IgD-negative memory B cell (primary cell): ENCODE data around the gene ADD2. TPM values are rescaled to one million over a fixed set of nuclear protein-coding genes. Genes with fewer than 3 reads are reported as not detected.
A peak's percentile ranks its signal among the peaks of the same experiment; 100 is the strongest.
"Not testable (repeated sequence)": the region's sequence is repeated elsewhere in the genome, so short reads cannot be mapped to it uniquely, and the experiment has no call there.

ENCODE experiments used
- H3K27ac Mint-ChIP-seq, 3 donors: one replicate each; pipeline ENCODE4 v1.8.0; 2020 to 2022; ENCODE audit warnings: mild to moderate bottlenecking in 3 of 3, mixed read lengths in 3 of 3, moderate library complexity in 1 of 3
- H3K27me3 Mint-ChIP-seq: one replicate; pipeline ENCODE4 v1.8.0; 2021; ENCODE audit warnings: mixed read lengths
- H3K36me3 Mint-ChIP-seq: one replicate; pipeline ENCODE4 v1.8.0; 2020; ENCODE audit warnings: mild to moderate bottlenecking, mixed read lengths
- H3K4me1 Mint-ChIP-seq, 3 donors: one replicate each; pipeline ENCODE4 v1.8.0; 2020 to 2022; ENCODE audit warnings: mixed read lengths in 3 of 3, mild to moderate bottlenecking in 1 of 3
- H3K4me3 Mint-ChIP-seq, 4 donors: one replicate each; pipeline ENCODE4 v1.8.0; 2020 to 2022; ENCODE audit warnings: mild to moderate bottlenecking in 4 of 4, mixed read lengths in 4 of 4, moderate library complexity in 3 of 4
- H3K9me3 Mint-ChIP-seq, 3 donors: one replicate each; pipeline ENCODE4 v1.8.0; 2020 to 2021; ENCODE audit warnings: mixed read lengths in 3 of 3, mild to moderate bottlenecking in 1 of 3
- polyA plus RNA-seq: library from polyadenylated mRNA; unstranded; fragments of 300-500 nt; fragmentation: Illumina TruSeq; gene quantifications from one replicate; pipeline ENCODE4 v1.2.3, GENCODE V29; 2021

The ADD2 gene
- polyA plus RNA-seq = 17.3 TPM

GRCh38 chr2:70767699-70768589 lies at the start of gene ADD2:
Gene ADD2, minus strand, starts transcription at chr2:70768200. Its CDS starts 61,792 bp downstream, at chr2:70706408.
- Mint-ChIP-seq H3K4me3 (peak within 1 kb of the TSS; percentile 84 to 97 (median 92)), H3K4me1 (peaks cover 8 to 24% (median 10%) of the 10 kb centered on the region in 3 donors), H3K36me3 (no peaks in the 10 kb centered on the region), H3K27me3 (peaks cover 3% of the 10 kb centered on the region), H3K27ac (peak within 1 kb of the TSS; percentile 90 to 94 (median 93)), H3K9me3 (peaks cover 0 to 3% (median 0%) of the 10 kb centered on the region in 3 donors)

- Mint-ChIP-seq H3K27me3 (peaks cover 5% of the 10 kb centered on the region), H3K4me3 (no peak overlapping the region), H3K36me3 (peaks cover 3% of the 10 kb centered on the region), H3K9me3 (no peaks in the 10 kb centered on the region), H3K27ac (no peak overlapping the region), H3K4me1 (no peaks in the 10 kb centered on the region)
These were observed 49.4 kb upstream of the ADD2 start for GRCh38 chr2:70817284-70817954.

GRCh38 chr2:70816726-70817125 lies 48.7 kb upstream of the ADD2 start:
- Mint-ChIP-seq H3K27me3 (peaks cover 5% of the 10 kb centered on the region), H3K4me3 (no peak overlapping the region), H3K4me1 (no peaks in the 10 kb centered on the region), H3K9me3 (no peaks in the 10 kb centered on the region), H3K27ac (no peak overlapping the region), H3K36me3 (peaks cover 3% of the 10 kb centered on the region)

GRCh38 chr2:70808983-70809958 lies 41.3 kb upstream of the ADD2 start:
- H3K27me3 Mint-ChIP-seq = peaks cover 5% of the 10 kb centered on the region
- no peaks in the 10 kb centered on the region for H3K4me1 Mint-ChIP-seq
- no peak overlapping the region for H3K27ac Mint-ChIP-seq
- H3K36me3 Mint-ChIP-seq = no peaks in the 10 kb centered on the region
- H3K4me3 Mint-ChIP-seq = no peak overlapping the region
- H3K9me3 Mint-ChIP-seq = no peaks in the 10 kb centered on the region

- Mint-ChIP-seq H3K27me3 (peaks cover 10% of the 10 kb centered on the region), H3K4me3 (no peak overlapping the region), H3K9me3 (no peaks in the 10 kb centered on the region), H3K4me1 (no peaks in the 10 kb centered on the region), H3K27ac (no peak overlapping the region), H3K36me3 (no peaks in the 10 kb centered on the region)
These were observed 39.8 kb upstream of the ADD2 start for GRCh38 chr2:70807828-70808118.

- Mint-ChIP-seq H3K27ac (no peak overlapping the region), H3K36me3 (no peaks in the 10 kb centered on the region), H3K4me3 (no peak overlapping the region), H3K9me3 (no peaks in the 10 kb centered on the region), H3K27me3 (peaks cover 11% of the 10 kb centered on the region), H3K4me1 (no peaks in the 10 kb centered on the region)
These were observed 39.3 kb upstream of the ADD2 start for GRCh38 chr2:70807102-70807827.

GRCh38 chr2:70806620-70807019 lies 38.6 kb upstream of the ADD2 start:
- no peak overlapping the region for H3K4me3 Mint-ChIP-seq
- no peak overlapping the region for H3K27ac Mint-ChIP-seq
- no peaks in the 10 kb centered on the region for H3K36me3 Mint-ChIP-seq
- H3K27me3 Mint-ChIP-seq = peaks cover 11% of the 10 kb centered on the region
- no peaks in the 10 kb centered on the region for H3K9me3 Mint-ChIP-seq
- H3K4me1 Mint-ChIP-seq = no peaks in the 10 kb centered on the region

GRCh38 chr2:70806013-70806412 lies 38.0 kb upstream of the ADD2 start:
- peaks cover 0 to 2% (median 0%) of the 10 kb centered on the region in 3 donors for H3K9me3 Mint-ChIP-seq
- H3K27me3 Mint-ChIP-seq = peaks cover 11% of the 10 kb centered on the region
- no peak overlapping the region for H3K27ac Mint-ChIP-seq
- no peak overlapping the region for H3K4me3 Mint-ChIP-seq
- no peaks in the 10 kb centered on the region for H3K36me3 Mint-ChIP-seq
- H3K4me1 Mint-ChIP-seq = no peaks in the 10 kb centered on the region

- Mint-ChIP-seq H3K27ac (no peak overlapping the region), H3K9me3 (peaks cover 3 to 8% (median 7%) of the 10 kb centered on the region in 3 donors), H3K36me3 (no peaks in the 10 kb centered on the region), H3K4me1 (peaks cover 0 to 4% (median 0%) of the 10 kb centered on the region in 3 donors), H3K4me3 (no peak overlapping the region), H3K27me3 (peaks cover 13% of the 10 kb centered on the region)
These were observed 33.7 kb upstream of the ADD2 start for GRCh38 chr2:70801607-70802263.

- Mint-ChIP-seq H3K9me3 (peaks cover 3 to 8% (median 7%) of the 10 kb centered on the region in 3 donors), H3K4me1 (peaks cover 0 to 4% (median 0%) of the 10 kb centered on the region in 3 donors), H3K36me3 (no peaks in the 10 kb centered on the region), H3K27ac (peak overlapping the region in 1 of 3 donors; percentile 11), H3K4me3 (no peak overlapping the region), H3K27me3 (peaks cover 13% of the 10 kb centered on the region)
These were observed 31.7 kb upstream of the ADD2 start for GRCh38 chr2:70799706-70800105.

GRCh38 chr2:70797996-70798395 lies 30.0 kb upstream of the ADD2 start:
- H3K9me3 Mint-ChIP-seq, H3K27ac Mint-ChIP-seq, H3K4me1 Mint-ChIP-seq, H3K36me3 Mint-ChIP-seq, H3K4me3 Mint-ChIP-seq: not testable (repeated sequence)
- H3K27me3 Mint-ChIP-seq = peaks cover 13% of the 10 kb centered on the region

- H3K36me3 Mint-ChIP-seq = no peaks in the 10 kb centered on the region
- H3K9me3 Mint-ChIP-seq = peaks cover 3 to 8% (median 7%) of the 10 kb centered on the region in 3 donors
- H3K27me3 Mint-ChIP-seq = peaks cover 11% of the 10 kb centered on the region
- H3K4me1 Mint-ChIP-seq = peaks cover 0 to 4% (median 0%) of the 10 kb centered on the region in 3 donors
- H3K4me3 Mint-ChIP-seq = no peak overlapping the region
- no peak overlapping the region for H3K27ac Mint-ChIP-seq
These were observed 29.5 kb upstream of the ADD2 start for GRCh38 chr2:70797506-70797905.

- H3K4me3 Mint-ChIP-seq = no peak overlapping the region
- H3K9me3 Mint-ChIP-seq = peaks cover 3 to 8% (median 7%) of the 10 kb centered on the region in 3 donors
- H3K27ac Mint-ChIP-seq = peak overlapping the region in 1 of 3 donors; percentile 65
- H3K4me1 Mint-ChIP-seq = peaks cover 0 to 4% (median 3%) of the 10 kb centered on the region in 3 donors
- H3K27me3 Mint-ChIP-seq = peaks cover 18% of the 10 kb centered on the region
- H3K36me3 Mint-ChIP-seq = peaks cover 3% of the 10 kb centered on the region
These were observed 28.3 kb upstream of the ADD2 start for GRCh38 chr2:70796262-70796661.
